Thymus (tissue), 11 donors: ENCODE data around the gene SORBS1. TPM values are rescaled to one million over a fixed set of nuclear protein-coding genes. Genes with fewer than 3 reads are reported as not detected.

Source experiments
- DNase-seq, 9 donors: peaks; one replicate each; pipeline ENCODE4 v3.0.0-alpha.2; 2013; ENCODE audit warnings: low spot score in 9 of 9, low read depth in 6 of 9, missing footprints in 1 of 9
- H3K27ac ChIP-seq, 2 donors: one replicate each; pipeline ENCODE4 v1.5.1; 2013; ENCODE audit warnings: control low read depth in 1 of 2, low read depth in 1 of 2, low read length in 1 of 2, mild to moderate bottlenecking in 1 of 2, moderate library complexity in 1 of 2
- H3K27me3 ChIP-seq, 2 donors: one replicate each; pipeline ENCODE4 v1.5.1; 2013; ENCODE audit warnings: low read length in 1 of 2; ENCODE audit not compliant: control insufficient read depth in 2 of 2, insufficient read depth in 1 of 2
- H3K36me3 ChIP-seq, 2 donors: one replicate each; pipeline ENCODE4 v1.5.1; 2013; ENCODE audit warnings: low read length in 1 of 2, mild to moderate bottlenecking in 1 of 2, moderate library complexity in 1 of 2; ENCODE audit not compliant: control insufficient read depth in 2 of 2, insufficient read depth in 2 of 2
- H3K4me1 ChIP-seq, 2 donors: one replicate each; pipeline ENCODE4 v1.5.1; 2013; ENCODE audit warnings: low read length in 2 of 2; ENCODE audit not compliant: control insufficient read depth in 2 of 2, insufficient read depth in 2 of 2
- H3K4me3 ChIP-seq, 2 donors: one replicate each; pipeline ENCODE4 v1.5.1; 2013; ENCODE audit warnings: low read length in 2 of 2, control low read depth in 1 of 2, mild to moderate bottlenecking in 1 of 2
- H3K9me3 ChIP-seq, 2 donors: one replicate each; pipeline ENCODE4 v1.5.1; 2013; ENCODE audit warnings: low read length in 1 of 2, mild to moderate bottlenecking in 1 of 2; ENCODE audit not compliant: control insufficient read depth in 2 of 2, insufficient read depth in 1 of 2
- WGBS: extraction: QIAGEN DNeasy Blood & Tissue Kit; methylation state at CpG from one replicate; pipeline ENCODE4 v1.1.7; 2013; 5-methylcytosine and 5-hydroxymethylcytosine counted together
- polyA plus RNA-seq: library from polyadenylated mRNA; stranded (reverse); fragments of 200-250 nt; gene quantifications from one replicate; pipeline ENCODE4 v1.2.3, GENCODE V29; 2013
- total RNA-seq: library from RNA; stranded (reverse); fragments of 120-200 nt; gene quantifications from one replicate; pipeline ENCODE4 v1.2.4, GENCODE V29; 2013
- donor health status: healthy.

Gene SORBS1
- total and polyA plus RNA-seq, 2 donors: 1.9 to 25.3 TPM

DNA sequence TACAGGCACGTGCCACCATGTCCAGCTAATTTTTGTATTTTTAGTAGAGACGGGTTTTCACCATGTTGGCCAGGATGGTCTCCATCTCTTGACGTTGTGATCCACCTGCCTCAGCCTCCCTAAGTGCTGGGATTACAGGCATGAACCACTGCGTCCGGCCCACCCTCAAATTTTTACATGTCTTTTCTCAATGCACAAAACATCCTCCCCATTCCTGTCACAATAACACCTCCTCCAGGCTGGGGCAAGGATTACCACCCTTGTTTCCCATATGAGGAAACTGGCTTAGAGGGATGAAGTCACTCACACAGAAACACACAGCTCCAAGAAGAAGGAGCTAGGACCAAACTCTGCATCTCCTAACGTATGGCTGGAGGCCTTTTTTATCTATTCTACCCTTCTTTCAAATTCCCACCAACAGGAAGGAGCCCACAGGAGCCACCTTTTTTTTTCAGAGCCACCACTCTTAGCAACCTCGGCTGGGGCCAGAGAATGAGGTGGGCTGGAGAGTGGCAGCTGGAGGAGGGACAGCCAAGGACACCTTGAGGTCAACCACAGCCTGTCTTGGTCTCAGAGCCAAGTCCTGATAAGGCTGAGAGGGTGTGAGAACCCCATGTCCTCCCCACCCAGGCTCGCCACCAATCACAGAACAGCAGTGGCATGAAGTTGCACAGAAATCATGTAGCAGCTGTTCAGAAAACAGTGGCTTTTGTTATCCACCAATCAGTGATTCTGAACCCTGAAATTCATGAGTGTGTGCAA is 157.3 kb downstream of the SORBS1 start:
- Histone ChIP-seq H3K36me3 (no peaks in the 10 kb centered on the region), H3K27ac (no peak overlapping the region), H3K4me3 (no peak overlapping the region), H3K27me3 (no peaks in the 10 kb centered on the region), H3K9me3 (no peaks in the 10 kb centered on the region), H3K4me1 (no peaks in the 10 kb centered on the region)
- WGBS: 91% methylated on average over 8 of the region's 8 CpGs
- DNase-seq: no peak

DNA sequence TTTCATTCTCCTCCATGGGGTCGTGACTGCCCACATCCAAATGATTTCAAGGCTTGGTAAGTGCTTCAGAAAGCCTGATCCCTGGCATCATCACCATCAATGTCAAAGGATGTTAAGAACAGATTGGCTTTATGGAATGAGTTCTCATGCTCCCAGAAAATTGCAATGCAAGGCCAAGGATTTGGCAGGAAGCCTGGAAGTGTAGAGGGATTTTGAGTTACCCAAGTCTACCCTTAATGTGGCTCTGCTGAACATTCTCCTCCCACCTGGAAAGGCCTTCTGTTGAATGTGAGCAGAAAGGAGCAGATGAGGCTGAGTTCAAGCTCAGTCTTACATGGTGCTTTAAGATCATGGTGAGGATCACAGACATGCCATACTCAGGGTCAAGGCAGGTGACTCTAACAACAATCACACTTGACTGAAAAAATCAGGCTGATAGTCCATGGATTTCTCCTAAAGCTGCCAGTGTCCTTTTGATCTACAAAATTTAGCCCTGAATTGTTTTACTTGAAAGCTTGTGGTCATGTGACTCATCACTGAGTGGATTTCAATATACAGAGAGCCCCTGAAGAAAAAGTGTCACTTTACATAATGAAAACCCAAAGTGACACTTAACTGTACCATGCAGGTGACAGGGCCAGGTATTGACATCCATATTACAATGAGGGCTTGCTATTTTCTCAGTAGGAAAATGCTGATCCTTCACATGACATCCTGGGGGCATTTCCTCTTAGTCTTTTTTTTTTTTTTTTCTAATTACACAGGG is 159.3 kb downstream of the SORBS1 start:
- WGBS: 96% methylated on average over 1 of the region's 1 CpG
- Histone ChIP-seq H3K27ac (no peak overlapping the region), H3K4me1 (no peaks in the 10 kb centered on the region), H3K27me3 (no peaks in the 10 kb centered on the region), H3K36me3 (no peaks in the 10 kb centered on the region), H3K4me3 (no peak overlapping the region), H3K9me3 (no peaks in the 10 kb centered on the region)
- no peak for DNase-seq

- no peak for DNase-seq
- Histone ChIP-seq H3K27me3 (no peaks in the 10 kb centered on the region), H3K4me3 (no peak overlapping the region), H3K27ac (no peak overlapping the region), H3K9me3 (no peaks in the 10 kb centered on the region), H3K4me1 (no peaks in the 10 kb centered on the region), H3K36me3 (no peaks in the 10 kb centered on the region)
- WGBS: 98% methylated on average over 2 of the region's 2 CpGs
Observed at GRCh38 chr10:95400787-95401186, 160.4 kb downstream of the SORBS1 start.

DNA sequence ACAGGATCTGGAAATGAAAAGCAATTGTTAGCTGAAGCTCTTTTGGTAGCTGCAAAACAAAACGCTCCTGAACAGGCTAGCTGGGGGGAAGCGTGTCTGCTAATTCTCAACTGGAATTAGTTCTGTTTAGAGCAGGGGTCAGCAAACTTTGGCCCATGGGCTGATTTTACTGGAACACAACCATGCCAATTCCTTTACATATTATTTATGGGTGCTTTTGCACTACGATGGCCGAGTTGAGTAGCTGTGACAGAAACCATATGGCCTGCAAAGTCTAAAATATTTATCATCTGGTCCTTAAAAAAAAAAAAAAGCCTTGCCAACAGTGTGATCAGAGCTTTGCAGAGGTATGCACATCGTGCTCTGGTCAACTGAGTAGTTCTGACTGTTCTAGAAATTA is 162.0 kb downstream of the SORBS1 start:
- Histone ChIP-seq H3K9me3 (no peaks in the 10 kb centered on the region), H3K36me3 (no peaks in the 10 kb centered on the region), H3K4me1 (no peaks in the 10 kb centered on the region), H3K27ac (no peak overlapping the region), H3K27me3 (no peaks in the 10 kb centered on the region), H3K4me3 (no peak overlapping the region)
- 93% methylated on average over 5 of the region's 5 CpGs for WGBS
- no peak for DNase-seq

- Histone ChIP-seq H3K4me1 (no peaks in the 10 kb centered on the region), H3K36me3 (no peaks in the 10 kb centered on the region), H3K4me3 (no peak overlapping the region), H3K9me3 (no peaks in the 10 kb centered on the region), H3K27ac (no peak overlapping the region), H3K27me3 (no peaks in the 10 kb centered on the region)
- DNase-seq: no peak
- WGBS: 15% methylated on average over 3 of the region's 3 CpGs
Observed at GRCh38 chr10:95397747-95398146, 163.4 kb downstream of the SORBS1 start.

GRCh38 chr10:95395947-95396449 is 165.2 kb downstream of the SORBS1 start:
- Histone ChIP-seq H3K4me1 (no peaks in the 10 kb centered on the region), H3K36me3 (no peaks in the 10 kb centered on the region), H3K9me3 (no peaks in the 10 kb centered on the region), H3K4me3 (no peak overlapping the region), H3K27me3 (no peaks in the 10 kb centered on the region), H3K27ac (no peak overlapping the region)
- WGBS: 94% methylated on average over 10 of the region's 10 CpGs
- no peak for DNase-seq

GRCh38 chr10:95394161-95394880 is 166.8 kb downstream of the SORBS1 start:
- Histone ChIP-seq H3K27me3 (no peaks in the 10 kb centered on the region), H3K9me3 (no peaks in the 10 kb centered on the region), H3K4me1 (no peaks in the 10 kb centered on the region), H3K27ac (no peak overlapping the region), H3K4me3 (no peak overlapping the region), H3K36me3 (no peaks in the 10 kb centered on the region)
- 68% methylated on average over 6 of the region's 6 CpGs for WGBS
- DNase-seq: no peak

- no peaks in the 10 kb centered on the region for H3K27me3 ChIP-seq
- no peaks in the 10 kb centered on the region for H3K36me3 ChIP-seq
- no peaks in the 10 kb centered on the region for H3K4me1 ChIP-seq
- no peaks in the 10 kb centered on the region for H3K9me3 ChIP-seq
- DNase-seq: no peak
- no peak overlapping the region for H3K27ac ChIP-seq
- H3K4me3 ChIP-seq: no peak overlapping the region
- 97% methylated on average over 7 of the region's 7 CpGs for WGBS
Observed at GRCh38 chr10:95392681-95393164, 168.4 kb downstream of the SORBS1 start.

GRCh38 chr10:95392217-95392584 is 169.0 kb downstream of the SORBS1 start:
- Histone ChIP-seq H3K4me3 (no peak overlapping the region), H3K9me3 (no peaks in the 10 kb centered on the region), H3K27ac (no peak overlapping the region), H3K4me1 (no peaks in the 10 kb centered on the region), H3K27me3 (no peaks in the 10 kb centered on the region), H3K36me3 (no peaks in the 10 kb centered on the region)
- no peak for DNase-seq
- 93% methylated on average over 3 of the region's 3 CpGs for WGBS
